C4-2B (cell line): Measurements from ENCODE around the gene GNPTAB.
"Not testable (repeated sequence)": the region's sequence is repeated elsewhere in the genome, so short reads cannot be mapped to it uniquely, and the experiment has no call there.

ENCODE experiments used
- H3K27ac ChIP-seq: fragments of 450-650 bp; 2 replicates; pipeline ENCODE4 v1.5.1; 2017
- CTCF ChIP-seq: fragments of 450-650 bp; conservative IDR thresholded peaks from 2 replicates; pipeline ENCODE4 v1.5.1; 2017; ENCODE audit warnings: mild to moderate bottlenecking
- ZFX ChIP-seq: fragments of 450-650 bp; IDR thresholded peaks from 2 replicates; pipeline ENCODE4 v1.6.1; 2017

The GNPTAB gene

GRCh38 chr12:101870925-101871324 lies 40.2 kb upstream of the GNPTAB start:
- TF ChIP-seq CTCF (no peak), ZFX (no peak)
- H3K27ac ChIP-seq: no peak overlapping the region

- H3K27ac ChIP-seq: not testable (repeated sequence)
These were observed 36.9 kb upstream of the GNPTAB start for GRCh38 chr12:101867619-101868018.

GRCh38 chr12:101866615-101867373 lies 36.0 kb upstream of the GNPTAB start:
- TF ChIP-seq ZFX: no peak
- no peak for TF ChIP-seq CTCF
- H3K27ac ChIP-seq: no peak overlapping the region

- H3K27ac ChIP-seq: no peak overlapping the region
- no peak for TF ChIP-seq ZFX
These were observed 33.2 kb upstream of the GNPTAB start for GRCh38 chr12:101863981-101864380.

- H3K27ac ChIP-seq: no peak overlapping the region
- no peak for TF ChIP-seq ZFX
These were observed 31.5 kb upstream of the GNPTAB start for GRCh38 chr12:101862245-101862644.

- not testable (repeated sequence) for H3K27ac ChIP-seq
These were observed 30.9 kb upstream of the GNPTAB start for GRCh38 chr12:101861688-101862087.

GRCh38 chr12:101859664-101860607 lies 29.2 kb upstream of the GNPTAB start:
- H3K27ac ChIP-seq: no peak overlapping the region
- TF ChIP-seq CTCF (no peak), ZFX (no peak)

GRCh38 chr12:101858361-101858760 lies 27.6 kb upstream of the GNPTAB start:
- H3K27ac ChIP-seq: no peak overlapping the region
- TF ChIP-seq CTCF: no peak
- TF ChIP-seq ZFX: no peak

- H3K27ac ChIP-seq: no peak overlapping the region
- TF ChIP-seq CTCF (no peak), ZFX (no peak)
These were observed 26.3 kb upstream of the GNPTAB start for GRCh38 chr12:101857043-101857558.

GRCh38 chr12:101856614-101857013 lies 25.9 kb upstream of the GNPTAB start:
- H3K27ac ChIP-seq: not testable (repeated sequence)
